ENCODE results near the gene MARCHF10. TPM values are rescaled to one million over a fixed set of nuclear protein-coding genes. Genes with fewer than 3 reads are reported as not detected.

MARCHF10 gene
- total and polyA plus RNA-seq, 2 experiments from 2014 or later: not detected

DNA sequence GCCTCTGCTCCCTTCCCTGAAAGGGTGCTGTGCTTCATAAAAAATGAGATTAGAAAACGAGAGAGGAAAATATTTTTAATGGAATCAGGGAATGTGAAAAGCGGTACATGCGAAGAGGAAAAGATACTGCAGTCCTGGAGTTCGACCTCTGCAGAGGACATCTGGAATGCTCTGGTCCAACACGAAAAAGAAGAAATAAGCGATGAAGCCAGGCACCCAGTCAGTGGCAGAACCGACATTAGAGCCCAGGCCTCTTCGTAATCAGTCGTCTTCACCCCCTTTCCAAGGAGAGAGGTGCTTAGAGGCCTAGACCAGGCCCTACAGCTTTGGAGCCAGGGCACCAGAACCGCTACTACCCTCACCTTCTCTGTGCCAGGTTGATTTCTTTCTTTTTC is 459 bp upstream of the MARCHF10 start:
- WGBS (ENCODE audit: low lambda C conversion rate, missing lambda C conversion rate): 80% methylated on average over 10 of the region's 10 CpGs
- Histone ChIP-seq H2AFZ (peak overlapping the region; percentile 9), H3K4me3 (no peak overlapping the region)

DNA sequence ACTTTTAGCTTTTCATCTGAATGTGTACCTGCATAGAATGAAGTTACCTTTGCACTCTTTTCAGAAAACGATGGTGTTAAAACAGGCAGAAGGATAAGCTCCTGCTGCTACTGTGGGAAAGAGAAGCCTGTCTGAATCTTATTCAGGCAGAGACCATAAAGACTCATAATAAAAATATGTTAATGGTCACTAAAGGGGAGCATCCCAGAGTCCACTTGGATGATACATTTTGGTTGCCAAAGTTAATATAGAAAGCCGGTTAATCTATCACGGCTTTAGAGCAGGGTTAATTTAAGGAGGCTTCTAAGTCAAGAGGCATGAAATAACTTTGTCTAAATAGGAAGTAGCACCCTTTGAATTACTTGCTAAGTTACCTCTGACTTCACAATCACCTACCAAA is 2.9 kb downstream of the MARCHF10 start:
- Histone ChIP-seq H3K4me1 (ENCODE audit: insufficient read depth) (peaks cover 8% of the 10 kb centered on the region), H2AFZ (no peak overlapping the region), H3K4me3 (no peak overlapping the region), H3K27me3 (no peaks in the 10 kb centered on the region), H3K79me2 (no peaks in the 10 kb centered on the region), H3K27ac (no peak overlapping the region), H4K20me1 (ENCODE audit: insufficient read depth, poor library complexity, severe bottlenecking) (no peaks in the 10 kb centered on the region), H3K9me3 (ENCODE audit: low read depth) (no peaks in the 10 kb centered on the region), H3K4me2 (no peak overlapping the region), H3K36me3 (replicated peaks; ENCODE audit: insufficient read depth, low read depth) (no peaks in the 10 kb centered on the region), H3K9me2 (replicated peaks; ENCODE audit: insufficient read depth) (no peaks in the 10 kb centered on the region)
- DNase-seq (ENCODE audit: low spot score): no peak
- TF ChIP-seq EZH2phosphoT487 (IDR thresholded peaks at IDR 0.05; ENCODE audit: low read depth, severe bottlenecking, unreplicated experiment): no peak
- TF ChIP-seq, protein P1, sequence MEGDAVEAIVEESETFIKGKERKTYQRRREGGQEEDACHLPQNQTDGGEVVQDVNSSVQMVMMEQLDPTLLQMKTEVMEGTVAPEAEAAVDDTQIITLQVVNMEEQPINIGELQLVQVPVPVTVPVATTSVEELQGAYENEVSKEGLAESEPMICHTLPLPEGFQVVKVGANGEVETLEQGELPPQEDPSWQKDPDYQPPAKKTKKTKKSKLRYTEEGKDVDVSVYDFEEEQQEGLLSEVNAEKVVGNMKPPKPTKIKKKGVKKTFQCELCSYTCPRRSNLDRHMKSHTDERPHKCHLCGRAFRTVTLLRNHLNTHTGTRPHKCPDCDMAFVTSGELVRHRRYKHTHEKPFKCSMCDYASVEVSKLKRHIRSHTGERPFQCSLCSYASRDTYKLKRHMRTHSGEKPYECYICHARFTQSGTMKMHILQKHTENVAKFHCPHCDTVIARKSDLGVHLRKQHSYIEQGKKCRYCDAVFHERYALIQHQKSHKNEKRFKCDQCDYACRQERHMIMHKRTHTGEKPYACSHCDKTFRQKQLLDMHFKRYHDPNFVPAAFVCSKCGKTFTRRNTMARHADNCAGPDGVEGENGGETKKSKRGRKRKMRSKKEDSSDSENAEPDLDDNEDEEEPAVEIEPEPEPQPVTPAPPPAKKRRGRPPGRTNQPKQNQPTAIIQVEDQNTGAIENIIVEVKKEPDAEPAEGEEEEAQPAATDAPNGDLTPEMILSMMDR (IDR thresholded peaks at IDR 0.05; ENCODE audit: poor library complexity): no peak
- TF ChIP-seq EZH2 (IDR thresholded peaks at IDR 0.05; ENCODE audit: borderline replicate concordance): no peak
- WGBS (ENCODE audit: low lambda C conversion rate, missing lambda C conversion rate): 81% methylated on average over 3 of the region's 3 CpGs

More for the DNA sequence above, 459 bp upstream of the MARCHF10 start:
- peak overlapping the region; percentile 88 for H3K4me2 ChIP-seq
- H3K27ac ChIP-seq: no peak overlapping the region
- no peak for DNase-seq (ENCODE audit: low spot score)
- no peaks in the 10 kb centered on the region for H4K20me1 ChIP-seq (ENCODE audit: insufficient read depth, poor library complexity, severe bottlenecking)
- H3K9me2 ChIP-seq (replicated peaks; ENCODE audit: insufficient read depth): no peaks in the 10 kb centered on the region
- H3K4me1 ChIP-seq (ENCODE audit: insufficient read depth): peaks cover 8% of the 10 kb centered on the region
- H3K27me3 ChIP-seq: no peaks in the 10 kb centered on the region
- TF ChIP-seq, protein P1 (IDR thresholded peaks at IDR 0.05; ENCODE audit: poor library complexity): no peak
- TF ChIP-seq EZH2phosphoT487 (IDR thresholded peaks at IDR 0.05; ENCODE audit: low read depth, severe bottlenecking, unreplicated experiment) (no peak), EZH2 (IDR thresholded peaks at IDR 0.05; ENCODE audit: borderline replicate concordance) (no peak)
- no peaks in the 10 kb centered on the region for H3K36me3 ChIP-seq (replicated peaks; ENCODE audit: insufficient read depth, low read depth)
- H3K9me3 ChIP-seq (ENCODE audit: low read depth): no peaks in the 10 kb centered on the region
- H3K79me2 ChIP-seq: no peaks in the 10 kb centered on the region

- no peaks in the 10 kb centered on the region for H3K79me2 ChIP-seq
- peak; percentile 42 for DNase-seq (ENCODE audit: low spot score)
- TF ChIP-seq EZH2phosphoT487 (IDR thresholded peaks at IDR 0.05; ENCODE audit: low read depth, severe bottlenecking, unreplicated experiment) (no peak), EZH2 (IDR thresholded peaks at IDR 0.05; ENCODE audit: borderline replicate concordance) (no peak)
- TF ChIP-seq, protein P1 (IDR thresholded peaks at IDR 0.05; ENCODE audit: poor library complexity): no peak
- no peaks in the 10 kb centered on the region for H3K9me3 ChIP-seq (ENCODE audit: low read depth)
- peaks cover 8% of the 10 kb centered on the region for H3K4me1 ChIP-seq (ENCODE audit: insufficient read depth)
- WGBS (ENCODE audit: low lambda C conversion rate, missing lambda C conversion rate): 45% methylated on average over 8 of the region's 8 CpGs
- no peaks in the 10 kb centered on the region for H3K9me2 ChIP-seq (replicated peaks; ENCODE audit: insufficient read depth)
- no peaks in the 10 kb centered on the region for H3K36me3 ChIP-seq (replicated peaks; ENCODE audit: insufficient read depth, low read depth)
- no peak overlapping the region for H3K27ac ChIP-seq
- H3K27me3 ChIP-seq: no peaks in the 10 kb centered on the region
- no peak overlapping the region for H3K4me2 ChIP-seq
- H2AFZ ChIP-seq: no peak overlapping the region
- no peak overlapping the region for H3K4me3 ChIP-seq
- no peaks in the 10 kb centered on the region for H4K20me1 ChIP-seq (ENCODE audit: insufficient read depth, poor library complexity, severe bottlenecking)
Measured at GRCh38 chr17:62804822-62805221, 3.3 kb downstream of the MARCHF10 start.

GRCh38 chr17:62804025-62804424 is 4.1 kb downstream of the MARCHF10 start:
- H3K9me2 ChIP-seq (replicated peaks; ENCODE audit: insufficient read depth): no peaks in the 10 kb centered on the region
- no peak for TF ChIP-seq EZH2 (IDR thresholded peaks at IDR 0.05; ENCODE audit: borderline replicate concordance)
- TF ChIP-seq, protein P1 (IDR thresholded peaks at IDR 0.05; ENCODE audit: poor library complexity): no peak
- no peak for TF ChIP-seq EZH2phosphoT487 (IDR thresholded peaks at IDR 0.05; ENCODE audit: low read depth, severe bottlenecking, unreplicated experiment)
- no peak overlapping the region for H3K4me3 ChIP-seq
- H3K9me3 ChIP-seq (ENCODE audit: low read depth): no peaks in the 10 kb centered on the region
- no peaks in the 10 kb centered on the region for H3K79me2 ChIP-seq
- H3K4me2 ChIP-seq: no peak overlapping the region
- H3K4me1 ChIP-seq (ENCODE audit: insufficient read depth): peaks cover 8% of the 10 kb centered on the region
- no peaks in the 10 kb centered on the region for H3K36me3 ChIP-seq (replicated peaks; ENCODE audit: insufficient read depth, low read depth)
- no peak for DNase-seq (ENCODE audit: low spot score)
- 89% methylated on average over 12 of the region's 12 CpGs for WGBS (ENCODE audit: low lambda C conversion rate, missing lambda C conversion rate)
- H3K27ac ChIP-seq: no peak overlapping the region
- H3K27me3 ChIP-seq: no peaks in the 10 kb centered on the region
- no peaks in the 10 kb centered on the region for H4K20me1 ChIP-seq (ENCODE audit: insufficient read depth, poor library complexity, severe bottlenecking)
- H2AFZ ChIP-seq: no peak overlapping the region

All from hepatocyte (in vitro differentiated cells).